Measurements from ENCODE around the gene LPAR1. TPM values are rescaled to one million over a fixed set of nuclear protein-coding genes. Genes with fewer than 3 reads are reported as not detected.

Gene LPAR1
- total RNA-seq, 1 donor from 2014 or later = 8.5 TPM

GRCh38 chr9:110996436-110997220 lies 41.6 kb downstream of the LPAR1 start:
- TF ChIP-seq CTCF (conservative IDR thresholded peaks at IDR 0.05; ENCODE audit: low read depth, low read length) = no peak
- DNase-seq (ENCODE audit: low read depth) = no peak
- no peak overlapping the region for H3K4me3 ChIP-seq (ENCODE audit: low read depth, low read length)

- H3K4me3 ChIP-seq (ENCODE audit: low read depth, low read length) = no peak overlapping the region
- DNase-seq (ENCODE audit: low read depth) = no peak
- TF ChIP-seq CTCF (conservative IDR thresholded peaks at IDR 0.05; ENCODE audit: low read depth, low read length) = no peak
Observed at GRCh38 chr9:110995420-110996340, 42.6 kb downstream of the LPAR1 start.

- H3K4me3 ChIP-seq (ENCODE audit: low read depth, low read length) = no peak overlapping the region
- no peak for DNase-seq (ENCODE audit: low read depth)
- no peak for TF ChIP-seq CTCF (conservative IDR thresholded peaks at IDR 0.05; ENCODE audit: low read depth, low read length)
Observed at GRCh38 chr9:110994771-110995241, 43.5 kb downstream of the LPAR1 start.

GRCh38 chr9:110990481-110990880 lies 47.8 kb downstream of the LPAR1 start:
- no peak overlapping the region for H3K4me3 ChIP-seq (ENCODE audit: low read depth, low read length)
- DNase-seq (ENCODE audit: low read depth) = no peak
- no peak for TF ChIP-seq CTCF (conservative IDR thresholded peaks at IDR 0.05; ENCODE audit: low read depth, low read length)

GRCh38 chr9:110986529-110986928 lies 51.7 kb downstream of the LPAR1 start:
- no peak for DNase-seq (ENCODE audit: low read depth)
- no peak overlapping the region for H3K4me3 ChIP-seq (ENCODE audit: low read depth, low read length)
- no peak for TF ChIP-seq CTCF (conservative IDR thresholded peaks at IDR 0.05; ENCODE audit: low read depth, low read length)

GRCh38 chr9:110984890-110985437 lies 53.3 kb downstream of the LPAR1 start:
- no peak overlapping the region for H3K4me3 ChIP-seq (ENCODE audit: low read depth, low read length)
- no peak for TF ChIP-seq CTCF (conservative IDR thresholded peaks at IDR 0.05; ENCODE audit: low read depth, low read length)
- no peak for DNase-seq (ENCODE audit: low read depth)

Data from epithelial cell of proximal tubule (primary cell).